Parathyroid adenoma (tissue), 2 donors: Measurements from ENCODE around the gene CEP164.

ENCODE experiments used
- H2AFZ ChIP-seq: fragments of 300-600 bp; sonication (generic); one replicate; pipeline ENCODE4 v1.7.0; 2017; ENCODE audit warnings: antibody characterized with exemption, mild to moderate bottlenecking
- H3K27ac ChIP-seq: fragments of 300-600 bp; sonication (generic); one replicate; pipeline ENCODE4 v1.7.0; 2017
- H3K27me3 ChIP-seq: fragments of 300-600 bp; sonication (generic); one replicate; pipeline ENCODE4 v1.7.0; 2017; ENCODE audit warnings: low read length; ENCODE audit not compliant: control insufficient read depth, insufficient read depth
- H3K36me3 ChIP-seq: fragments of 300-600 bp; sonication (generic); one replicate; pipeline ENCODE4 v1.7.0; 2017; ENCODE audit warnings: low read length; ENCODE audit not compliant: control insufficient read depth, insufficient read depth
- H3K4me1 ChIP-seq: fragments of 300-600 bp; sonication (generic); one replicate; pipeline ENCODE4 v1.7.0; 2017; ENCODE audit warnings: control low read depth
- H3K4me2 ChIP-seq: fragments of 300-600 bp; sonication (generic); one replicate; pipeline ENCODE4 v1.7.0; 2017; ENCODE audit warnings: low read length
- H3K4me3 ChIP-seq: fragments of 300-600 bp; sonication (generic); one replicate; pipeline ENCODE4 v1.7.0; 2017; ENCODE audit warnings: low read depth, low read length
- H3K79me2 ChIP-seq: fragments of 300-600 bp; sonication (generic); one replicate; pipeline ENCODE4 v1.7.0; 2017; ENCODE audit warnings: control low read depth
- H3K9ac ChIP-seq: fragments of 300-600 bp; sonication (generic); one replicate; pipeline ENCODE4 v1.7.0; 2017; ENCODE audit warnings: mild to moderate bottlenecking
- H3K9me3 ChIP-seq: fragments of 300-600 bp; sonication (generic); one replicate; pipeline ENCODE4 v1.7.0; 2017; ENCODE audit warnings: low read length; ENCODE audit not compliant: control insufficient read depth
- TF ChIP-seq, protein P1 (sequence below): fragments of 300-600 bp; sonication (generic); IDR thresholded peaks from one replicate; pipeline ENCODE4 v1.7.0; 2017; ENCODE audit warnings: antibody characterized with exemption, mild to moderate bottlenecking
- donor health status: primary hyperparathyroidism.

Gene CEP164

DNA sequence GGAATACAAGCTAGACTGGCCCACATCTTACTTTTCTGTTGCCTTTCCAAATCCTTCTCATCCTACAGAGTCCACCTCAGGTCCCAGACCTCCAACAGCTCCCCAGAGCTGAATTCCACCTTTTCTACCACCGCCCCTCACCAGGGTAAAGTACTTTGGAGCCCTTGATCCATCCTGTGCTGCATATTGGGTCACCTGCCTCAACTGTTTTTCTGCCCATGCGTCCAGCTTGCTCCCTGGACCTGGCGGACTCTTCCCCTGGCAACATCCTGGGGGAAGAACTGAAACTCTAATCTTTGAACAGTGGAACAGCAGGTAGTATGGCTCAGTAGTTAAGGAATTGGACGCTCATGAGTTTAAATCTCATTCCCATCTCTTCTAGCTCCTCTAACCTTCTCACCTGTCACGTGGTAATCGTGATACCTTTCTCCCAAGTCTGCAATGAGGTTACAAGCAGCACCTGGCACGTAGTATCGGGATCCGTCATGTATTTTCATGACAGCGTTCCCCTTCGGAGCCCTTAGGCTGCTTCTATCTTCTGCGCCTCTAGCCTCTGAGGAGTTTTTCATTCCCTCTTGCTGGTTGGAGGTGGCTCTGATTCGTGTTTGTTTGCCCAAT lies 98.1 kb downstream of the CEP164 start:
- Histone ChIP-seq H3K9me3 (no peaks in the 10 kb centered on the region), H3K4me3 (no peak overlapping the region), H3K79me2 (no peaks in the 10 kb centered on the region), H3K9ac (no peak overlapping the region), H3K36me3 (no peaks in the 10 kb centered on the region), H3K4me2 (no peak overlapping the region), H3K27ac (no peak overlapping the region), H2AFZ (no peak overlapping the region), H3K27me3 (no peaks in the 10 kb centered on the region), H3K4me1 (no peaks in the 10 kb centered on the region)
- TF ChIP-seq, protein P1, sequence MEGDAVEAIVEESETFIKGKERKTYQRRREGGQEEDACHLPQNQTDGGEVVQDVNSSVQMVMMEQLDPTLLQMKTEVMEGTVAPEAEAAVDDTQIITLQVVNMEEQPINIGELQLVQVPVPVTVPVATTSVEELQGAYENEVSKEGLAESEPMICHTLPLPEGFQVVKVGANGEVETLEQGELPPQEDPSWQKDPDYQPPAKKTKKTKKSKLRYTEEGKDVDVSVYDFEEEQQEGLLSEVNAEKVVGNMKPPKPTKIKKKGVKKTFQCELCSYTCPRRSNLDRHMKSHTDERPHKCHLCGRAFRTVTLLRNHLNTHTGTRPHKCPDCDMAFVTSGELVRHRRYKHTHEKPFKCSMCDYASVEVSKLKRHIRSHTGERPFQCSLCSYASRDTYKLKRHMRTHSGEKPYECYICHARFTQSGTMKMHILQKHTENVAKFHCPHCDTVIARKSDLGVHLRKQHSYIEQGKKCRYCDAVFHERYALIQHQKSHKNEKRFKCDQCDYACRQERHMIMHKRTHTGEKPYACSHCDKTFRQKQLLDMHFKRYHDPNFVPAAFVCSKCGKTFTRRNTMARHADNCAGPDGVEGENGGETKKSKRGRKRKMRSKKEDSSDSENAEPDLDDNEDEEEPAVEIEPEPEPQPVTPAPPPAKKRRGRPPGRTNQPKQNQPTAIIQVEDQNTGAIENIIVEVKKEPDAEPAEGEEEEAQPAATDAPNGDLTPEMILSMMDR, result no peak

GRCh38 chr11:117426297-117426685 lies 98.6 kb downstream of the CEP164 start:
- TF ChIP-seq, protein P1, result peak; percentile 82
- no peak overlapping the region for H3K4me2 ChIP-seq
- no peak overlapping the region for H3K4me3 ChIP-seq
- H3K36me3 ChIP-seq, result no peaks in the 10 kb centered on the region
- H3K79me2 ChIP-seq, result no peaks in the 10 kb centered on the region
- H3K27me3 ChIP-seq, result no peaks in the 10 kb centered on the region
- H3K4me1 ChIP-seq, result no peaks in the 10 kb centered on the region
- H3K9ac ChIP-seq, result no peak overlapping the region
- H3K9me3 ChIP-seq, result no peaks in the 10 kb centered on the region
- H3K27ac ChIP-seq, result no peak overlapping the region
- no peak overlapping the region for H2AFZ ChIP-seq

- H3K4me3 ChIP-seq, result no peak overlapping the region
- no peak overlapping the region for H3K4me2 ChIP-seq
- H3K27ac ChIP-seq, result no peak overlapping the region
- H3K9me3 ChIP-seq, result no peaks in the 10 kb centered on the region
- H3K79me2 ChIP-seq, result no peaks in the 10 kb centered on the region
- TF ChIP-seq, protein P1, result no peak
- no peak overlapping the region for H3K9ac ChIP-seq
- no peaks in the 10 kb centered on the region for H3K27me3 ChIP-seq
- H2AFZ ChIP-seq, result no peak overlapping the region
- H3K36me3 ChIP-seq, result no peaks in the 10 kb centered on the region
- H3K4me1 ChIP-seq, result no peaks in the 10 kb centered on the region
Measured at GRCh38 chr11:117426941-117427340, 99.3 kb downstream of the CEP164 start.

GRCh38 chr11:117427356-117427874 lies 99.8 kb downstream of the CEP164 start:
- Histone ChIP-seq H3K27ac (no peak overlapping the region), H3K4me1 (no peaks in the 10 kb centered on the region)
- TF ChIP-seq, protein P1, result no peak

More at GRCh38 chr11:117427356-117427874, 99.8 kb downstream of the CEP164 start:
- Histone ChIP-seq H3K9me3 (no peaks in the 10 kb centered on the region), H3K4me2 (no peak overlapping the region), H3K4me3 (no peak overlapping the region), H3K79me2 (no peaks in the 10 kb centered on the region), H3K9ac (no peak overlapping the region), H3K27me3 (no peaks in the 10 kb centered on the region), H3K36me3 (no peaks in the 10 kb centered on the region), H2AFZ (no peak overlapping the region)
